ENCODE measurements around the gene SCCPDH.

GRCh38 chr1:246708166-246708565 lies 16.0 kb upstream of the SCCPDH start:
- no peak for TF ChIP-seq POLR2A (IDR thresholded peaks at IDR 0.05; ENCODE audit: low read length)
- no peak for TF ChIP-seq GATA1 (IDR thresholded peaks at IDR 0.05; ENCODE audit: low read depth, low read length)

Data from erythroblast (primary cell).